Measurements from ENCODE around the gene SCRG1.

The SCRG1 gene

DNA sequence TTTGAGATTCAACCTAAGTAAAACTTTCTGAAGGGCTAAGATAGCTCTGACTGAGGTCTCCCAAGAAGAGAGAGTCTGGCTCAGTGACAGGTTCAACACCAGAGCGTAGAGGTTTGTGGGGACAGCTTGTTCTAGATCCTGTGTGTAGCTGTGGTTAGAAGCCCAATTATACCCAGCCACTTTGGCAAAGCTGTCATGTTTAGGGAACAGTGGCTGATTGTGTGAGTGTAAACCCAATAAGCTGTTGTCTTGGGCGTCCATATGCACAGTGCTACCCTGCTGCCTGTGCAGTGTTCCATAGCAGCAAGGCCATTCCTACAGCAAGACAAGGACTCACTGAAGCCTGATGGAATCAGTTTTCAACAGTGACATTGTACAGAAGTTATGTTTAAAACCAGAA, 11.2 kb upstream of the SCRG1 start:
- no peak for DNase-seq

DNA sequence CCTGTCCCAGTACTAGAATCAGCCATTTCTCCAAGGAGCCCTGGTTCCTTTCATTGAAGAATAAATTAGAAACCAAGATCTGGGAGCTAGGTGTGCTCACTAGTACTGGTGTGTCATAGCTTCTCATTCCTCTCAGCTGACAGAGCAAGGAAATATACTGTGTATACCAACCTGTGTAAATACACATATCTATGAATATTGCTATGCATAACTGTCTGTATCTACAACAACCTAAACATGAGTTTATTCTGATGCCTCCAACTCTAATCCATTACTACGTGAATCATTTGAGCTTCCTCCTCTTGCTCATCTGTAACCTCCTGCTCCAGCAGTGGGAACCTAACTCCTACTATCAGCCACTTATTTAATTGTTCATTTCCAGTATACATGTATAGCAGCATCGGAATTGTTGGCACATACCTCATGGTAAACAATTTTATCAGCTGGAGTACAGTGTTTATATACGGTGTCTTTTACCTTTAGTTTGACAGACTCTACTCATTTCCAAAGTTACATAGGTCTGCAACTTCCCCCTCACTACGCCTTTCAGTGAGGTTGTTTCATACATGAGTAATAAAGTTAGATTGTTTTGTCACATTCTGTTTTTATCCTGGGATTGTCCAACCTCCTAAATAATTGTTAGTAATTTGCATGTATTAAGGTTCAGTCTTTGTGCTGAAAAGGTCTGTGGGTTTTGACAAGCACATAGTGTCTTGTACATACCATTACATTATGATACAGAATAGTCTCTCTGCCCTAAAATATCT, 7.1 kb upstream of the SCRG1 start:
- DNase-seq: no peak

DNA sequence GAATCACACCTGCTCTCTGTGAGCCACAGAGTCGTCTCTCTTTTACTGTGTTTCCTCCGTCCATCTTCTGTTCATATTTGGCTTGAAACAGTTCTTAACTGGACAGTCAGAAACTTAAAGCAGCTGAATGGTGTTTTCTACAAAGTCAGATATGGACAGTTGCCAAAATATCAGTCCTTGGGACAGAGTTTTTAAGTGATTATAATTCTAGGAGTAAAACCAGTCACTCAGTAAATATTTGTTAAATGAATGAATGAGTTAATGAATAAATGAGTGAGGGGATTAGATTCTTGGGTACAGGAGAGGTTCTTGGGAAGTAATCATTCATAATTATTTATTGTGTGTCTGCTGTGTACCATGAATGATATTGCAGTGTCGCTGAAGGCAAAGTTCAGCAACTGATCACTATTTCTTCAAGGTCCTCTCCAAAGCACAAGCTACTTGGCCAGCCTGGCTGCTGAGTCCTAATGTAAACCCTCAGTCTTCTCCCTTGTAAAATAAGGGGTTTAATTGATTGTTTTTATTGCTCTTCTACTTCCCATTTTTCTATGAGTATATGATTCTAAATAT, 5.5 kb upstream of the SCRG1 start:
- DNase-seq: no peak

- DNase-seq: no peak
Observed at GRCh38 chr4:173403051-173403450, 4.1 kb upstream of the SCRG1 start.

DNA sequence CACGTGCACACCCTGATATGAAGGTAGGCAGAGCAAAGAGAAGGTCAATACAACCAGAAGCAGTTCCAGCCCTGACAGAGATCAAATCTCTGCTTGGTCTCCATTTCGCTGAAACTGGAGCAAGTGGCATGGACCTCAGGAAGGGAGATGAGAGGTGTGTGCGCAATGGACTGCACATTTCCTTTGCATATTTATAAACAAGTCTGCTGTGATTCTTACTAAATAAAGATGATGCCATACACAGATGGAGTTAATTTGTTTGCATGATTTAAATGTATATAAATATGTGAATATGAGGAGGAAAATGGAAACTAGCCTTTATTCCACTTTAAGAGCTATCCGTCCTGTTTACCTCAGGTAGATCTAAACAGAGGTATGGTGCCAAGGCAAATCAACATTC, 2.1 kb upstream of the SCRG1 start:
- no peak for DNase-seq

DNA sequence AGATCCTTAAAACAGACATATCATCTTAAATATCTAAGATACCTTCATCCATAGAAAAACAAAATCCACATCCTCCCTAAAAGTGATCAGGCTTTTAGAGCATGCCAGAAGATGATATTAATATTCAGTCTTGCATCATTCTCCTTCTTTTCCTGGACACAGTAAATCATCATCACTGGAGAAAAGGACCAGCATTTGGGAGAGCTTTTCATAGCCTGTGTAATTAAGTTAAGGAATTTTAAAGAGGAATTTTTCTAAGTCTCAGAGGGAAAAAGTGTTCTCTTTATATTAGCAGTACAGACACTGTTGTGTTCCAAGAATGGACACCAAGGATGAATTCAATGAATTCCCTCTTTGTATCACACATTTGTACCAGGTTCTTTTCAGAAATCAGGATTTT, 696 bp downstream of the SCRG1 start:
- no peak for DNase-seq

- no peak for DNase-seq
Observed at GRCh38 chr4:173397604-173398003, 1.3 kb downstream of the SCRG1 start.

DNA sequence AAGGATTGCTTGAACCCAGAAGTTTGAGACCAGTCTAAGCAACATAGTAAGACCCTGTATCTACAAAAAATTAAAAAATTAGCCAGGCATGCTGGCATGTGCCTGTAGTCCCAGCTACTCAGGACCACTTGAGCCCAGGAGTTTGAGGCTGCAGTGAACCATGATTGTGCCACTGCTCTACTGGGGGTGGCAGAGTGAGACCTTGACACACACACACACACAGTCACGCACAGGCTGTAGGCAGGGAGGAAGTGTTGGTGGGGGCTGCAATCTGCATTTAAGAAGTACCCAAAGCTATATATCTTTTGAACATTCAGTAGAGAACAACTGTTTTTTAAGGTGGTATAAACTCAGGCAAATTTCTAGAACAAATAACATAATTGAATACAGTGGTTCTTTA, 7.2 kb downstream of the SCRG1 start:
- no peak for DNase-seq

GRCh38 chr4:173386751-173387150, 12.2 kb downstream of the SCRG1 start:
- DNase-seq: no peak

GRCh38 chr4:173382349-173382748, 16.6 kb downstream of the SCRG1 start:
- no peak for DNase-seq

DNA sequence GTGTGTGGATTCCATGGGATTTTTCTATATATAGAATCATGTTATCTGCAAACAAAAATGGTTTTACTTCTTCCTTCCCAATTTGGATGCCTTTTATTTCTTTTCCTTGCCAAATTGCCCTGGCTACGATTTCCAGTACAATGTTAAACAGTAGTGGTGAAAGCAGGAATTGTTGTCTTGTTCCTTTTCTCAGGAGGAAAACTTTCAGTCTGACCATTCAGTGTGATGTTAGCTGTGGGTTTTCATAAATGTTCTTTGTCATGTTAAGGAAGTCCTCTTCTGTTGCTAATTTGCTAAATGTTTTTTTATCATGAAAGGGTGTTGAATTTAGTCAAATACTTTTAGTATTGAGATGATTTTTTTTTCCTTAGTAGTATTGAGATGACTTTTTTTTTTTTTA, 17.3 kb downstream of the SCRG1 start:
- DNase-seq: no peak

DNA sequence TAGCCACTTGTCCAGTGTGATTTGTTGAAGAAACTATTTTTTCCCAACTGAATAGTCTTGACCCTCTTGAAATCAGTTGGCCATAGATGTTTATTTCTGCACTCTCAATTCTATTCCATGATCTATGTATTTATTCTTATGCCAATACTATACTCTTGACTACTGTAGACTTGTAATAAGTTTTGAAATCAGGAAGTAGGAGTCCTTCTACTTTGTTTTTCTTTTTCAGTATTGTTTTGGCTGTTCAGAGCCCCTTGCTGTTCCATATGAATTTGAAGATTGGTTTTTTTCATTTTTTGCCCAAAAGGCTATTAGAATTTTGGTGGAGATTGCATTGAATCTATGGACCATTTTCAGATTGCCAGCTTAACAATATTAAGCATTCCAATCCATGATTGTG, 17.9 kb downstream of the SCRG1 start:
- no peak for DNase-seq

- DNase-seq: no peak
Observed at GRCh38 chr4:173379929-173380328, 19.0 kb downstream of the SCRG1 start.

GRCh38 chr4:173374588-173374987, 24.3 kb downstream of the SCRG1 start:
- no peak for DNase-seq

DNA sequence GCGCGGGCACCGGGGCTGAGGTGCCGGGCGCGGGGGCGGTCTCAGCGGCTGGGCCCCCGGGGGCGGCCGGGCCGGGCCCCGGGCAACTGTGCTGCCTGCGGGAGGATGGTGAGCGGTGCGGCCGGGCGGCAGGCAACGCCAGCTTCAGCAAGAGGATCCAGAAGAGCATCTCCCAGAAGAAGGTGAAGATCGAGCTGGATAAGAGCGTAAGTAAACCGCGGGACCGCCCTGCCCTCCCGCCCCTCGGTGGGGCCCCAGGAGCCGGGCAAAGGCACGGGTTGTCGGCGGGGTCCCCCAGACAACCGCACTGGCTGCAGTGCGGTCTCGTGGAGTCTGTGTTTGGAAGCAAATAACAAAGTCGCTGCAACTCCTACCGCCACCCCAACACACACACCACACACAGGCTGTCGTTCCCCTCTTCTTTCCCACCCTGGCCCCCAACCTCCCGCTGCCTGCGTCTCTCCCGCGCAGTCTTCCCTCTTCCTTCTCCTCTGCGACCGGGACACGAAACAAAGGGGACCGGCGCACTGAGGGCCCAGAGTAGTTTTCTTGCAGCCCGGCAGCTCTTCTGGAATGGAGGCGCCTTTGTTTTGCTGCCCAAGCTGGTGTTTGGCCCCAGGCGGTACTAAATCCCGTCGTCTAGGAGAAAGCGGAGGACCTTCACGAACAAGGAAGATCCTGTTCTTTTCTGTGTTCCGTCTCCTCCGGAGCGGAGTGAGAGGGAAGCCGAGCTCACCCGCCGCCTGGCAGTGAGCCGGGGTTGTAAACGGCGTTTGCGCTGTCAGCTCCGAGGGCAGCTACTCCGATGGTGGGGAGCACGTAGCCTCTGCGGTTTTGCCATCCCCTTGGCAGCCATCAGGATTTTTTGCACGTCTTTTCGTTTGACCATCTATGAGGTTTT, 27.4 kb downstream of the SCRG1 start:
- no peak for DNase-seq

DNA sequence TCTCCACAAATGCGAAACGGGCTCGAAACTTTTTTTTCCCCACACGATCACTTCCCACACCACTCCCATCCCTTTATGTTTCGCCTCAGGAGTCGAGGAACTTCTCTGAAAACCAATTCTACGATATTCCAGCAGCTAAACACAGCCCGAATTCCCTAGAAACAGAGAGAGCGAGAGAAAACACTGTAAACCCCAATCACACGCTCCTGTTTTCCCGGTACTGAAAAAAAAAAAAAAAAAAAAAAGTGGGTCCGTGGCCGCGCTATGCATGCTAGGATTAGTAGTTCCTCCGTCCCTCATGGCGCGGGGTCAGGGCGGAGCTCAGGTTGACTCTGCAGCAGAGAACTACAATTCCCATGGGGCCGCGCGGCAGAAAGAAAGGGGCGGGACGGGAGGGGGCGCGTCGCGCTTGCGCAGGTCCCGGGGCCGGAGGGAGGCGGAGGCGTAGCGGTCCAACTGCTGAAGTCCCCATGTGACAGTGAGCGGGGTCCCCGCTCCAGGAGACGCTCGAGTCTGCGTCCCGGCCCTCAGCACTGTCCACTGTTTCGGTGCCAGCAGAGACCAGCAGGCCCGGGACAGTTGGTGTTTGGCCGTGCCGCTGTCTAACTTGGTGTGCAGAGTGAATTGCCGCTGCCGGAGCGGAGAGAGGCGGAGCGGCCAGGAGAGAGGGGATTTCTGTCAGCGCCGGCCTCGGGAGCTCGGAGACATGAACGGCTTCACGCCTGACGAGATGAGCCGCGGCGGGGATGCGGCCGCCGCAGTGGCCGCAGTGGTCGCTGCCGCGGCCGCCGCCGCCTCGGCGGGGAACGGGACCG, 28.2 kb downstream of the SCRG1 start, which contains the start of gene SAP30:
Gene SAP30 (plus strand): TSS at position 478 of the 815 bp plus-strand sequence. CDS start 229 bp downstream, at position 707.
- DNase-seq: peak; percentile 89

DNA sequence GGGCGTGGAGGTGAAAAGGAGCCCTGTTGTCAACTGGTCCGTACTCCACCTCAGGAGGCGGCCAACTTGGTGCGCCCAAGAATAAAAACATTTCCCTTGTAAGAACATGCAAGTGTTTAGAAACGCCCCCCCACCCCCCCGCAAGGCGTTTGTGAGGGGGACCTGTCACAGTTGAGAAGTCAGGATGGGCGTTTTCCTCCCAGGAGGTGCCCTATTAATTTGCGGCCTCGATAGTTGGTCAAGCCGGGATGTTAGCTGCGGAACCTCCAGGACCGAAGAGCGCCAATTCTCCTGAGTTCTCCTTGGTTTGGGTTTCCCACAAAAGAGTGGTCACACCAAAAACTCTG, 28.8 kb downstream of the SCRG1 start:
- DNase-seq: no peak

GRCh38 chr4:173367946-173368345, 31.0 kb downstream of the SCRG1 start:
- no peak for DNase-seq

DNA sequence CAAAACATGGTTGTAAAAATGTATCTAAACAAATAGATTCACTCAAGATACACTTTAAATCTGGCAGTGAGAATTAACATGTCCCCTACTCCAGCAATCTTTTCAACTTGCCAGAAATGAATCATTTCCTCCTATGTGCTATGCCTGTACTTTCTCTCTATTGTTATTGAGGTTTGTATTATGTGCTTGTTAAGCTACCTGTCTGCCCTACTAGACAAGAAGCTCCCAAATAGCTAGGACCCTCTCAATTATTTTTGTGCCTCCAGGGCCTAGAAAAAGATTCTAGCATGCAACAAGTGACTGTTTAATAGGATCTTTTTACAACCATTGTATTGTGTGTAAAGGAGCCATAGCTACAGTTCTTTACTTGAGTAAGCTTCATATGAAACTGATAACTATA, 31.6 kb downstream of the SCRG1 start:
- no peak for DNase-seq

DNA sequence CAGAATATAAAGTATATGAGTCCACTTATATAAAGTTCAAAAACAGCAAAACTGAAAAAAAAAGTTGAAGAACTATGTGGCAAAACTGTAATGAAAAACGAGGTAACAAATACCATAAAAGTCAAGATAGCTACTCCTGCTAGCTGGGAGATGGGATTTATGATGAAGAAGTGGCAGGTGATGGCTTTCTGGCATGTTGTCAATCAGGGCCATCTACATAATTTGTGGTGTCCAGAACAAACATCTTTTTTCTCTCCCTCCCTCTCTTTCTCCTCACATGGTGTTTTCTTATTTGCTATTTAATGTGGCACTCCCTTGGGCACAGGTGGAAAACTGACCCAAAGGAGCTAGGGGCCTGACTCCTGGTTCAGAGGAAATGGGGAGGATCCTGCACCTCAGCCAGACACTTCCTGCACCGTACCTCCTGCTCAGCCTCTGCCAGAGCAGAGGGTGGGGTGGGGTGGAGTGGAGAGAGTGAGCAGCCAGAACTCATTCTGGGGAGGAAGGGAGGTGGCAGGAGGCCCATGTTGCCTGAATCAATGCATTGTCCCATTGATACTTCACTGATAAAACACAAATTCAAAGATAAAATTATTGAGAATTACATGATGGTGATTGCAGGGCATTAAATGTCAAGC, 33.4 kb downstream of the SCRG1 start:
- DNase-seq: no peak

DNA sequence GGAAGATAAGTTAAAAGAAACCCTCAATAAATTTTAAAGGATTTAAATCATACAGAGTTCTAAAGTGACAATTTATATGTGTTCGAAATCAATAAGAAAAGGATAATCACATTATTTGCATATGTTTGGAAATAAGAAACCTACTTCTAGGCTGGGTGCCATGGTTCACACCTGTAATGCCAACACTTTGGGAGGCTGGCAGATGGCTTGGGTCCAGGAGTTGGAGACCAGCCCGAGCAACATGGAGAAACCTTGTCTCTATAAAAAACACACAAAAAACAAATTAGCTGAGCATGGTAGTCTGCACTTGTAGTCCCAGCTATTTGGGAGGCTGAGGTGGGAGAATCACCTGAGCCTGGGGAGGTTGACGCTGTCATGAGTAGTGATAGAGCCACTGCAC, 36.2 kb downstream of the SCRG1 start:
- no peak for DNase-seq

GRCh38 chr4:173360587-173361221, 38.2 kb downstream of the SCRG1 start:
- DNase-seq: no peak
